Measurements from ENCODE around the gene FAR2.

Gene FAR2

GRCh38 chr12:29365091-29365490 is 216.0 kb downstream of the FAR2 start:
- TF ChIP-seq USF1 (IDR thresholded peaks at IDR 0.05) (no peak), CREB1 (IDR thresholded peaks at IDR 0.05; ENCODE audit: low read depth) (no peak), YY1 (IDR thresholded peaks at IDR 0.05; ENCODE audit: low read depth) (no peak), EP300 (IDR thresholded peaks at IDR 0.05; ENCODE audit: borderline replicate concordance) (no peak), NFIC (IDR thresholded peaks at IDR 0.05) (no peak)

GRCh38 chr12:29374012-29374411 is 224.9 kb downstream of the FAR2 start:
- TF ChIP-seq MAX (IDR thresholded peaks at IDR 0.05): no peak

- TF ChIP-seq TEAD4 (IDR thresholded peaks at IDR 0.05) (no peak), RAD21 (IDR thresholded peaks at IDR 0.05; ENCODE audit: low read depth) (no peak)
Observed at GRCh38 chr12:29374913-29375312, 225.8 kb downstream of the FAR2 start.

- TF ChIP-seq TAF1 (IDR thresholded peaks at IDR 0.05; ENCODE audit: low read depth) (no peak), TEAD4 (IDR thresholded peaks at IDR 0.05) (no peak), EGR1 (IDR thresholded peaks at IDR 0.05) (no peak), YY1 (IDR thresholded peaks at IDR 0.05; ENCODE audit: low read depth) (no peak), FOXM1 (IDR thresholded peaks at IDR 0.05; ENCODE audit: borderline replicate concordance, low read depth) (no peak), MAX (IDR thresholded peaks at IDR 0.05) (no peak), CREB1 (IDR thresholded peaks at IDR 0.05; ENCODE audit: low read depth) (no peak), TCF12 (IDR thresholded peaks at IDR 0.05; ENCODE audit: low read depth) (no peak), EP300 (IDR thresholded peaks at IDR 0.05; ENCODE audit: borderline replicate concordance) (no peak), REST (IDR thresholded peaks at IDR 0.05; ENCODE audit: low read depth) (no peak), ZBTB7A (IDR thresholded peaks at IDR 0.05; ENCODE audit: low read depth) (no peak), NFIC (IDR thresholded peaks at IDR 0.05) (no peak)
Observed at GRCh38 chr12:29376118-29376517, 227.0 kb downstream of the FAR2 start.

- TF ChIP-seq CEBPB (IDR thresholded peaks at IDR 0.05) (no peak), REST (IDR thresholded peaks at IDR 0.05; ENCODE audit: low read depth) (no peak), TEAD4 (IDR thresholded peaks at IDR 0.05) (0 out of 2 replicates have a peak, but pooled peaks have one; percentile 22), FOXM1 (IDR thresholded peaks at IDR 0.05; ENCODE audit: borderline replicate concordance, low read depth) (no peak; the same call in 1 of the 2 replicates), USF1 (IDR thresholded peaks at IDR 0.05) (no peak), EP300 (IDR thresholded peaks at IDR 0.05; ENCODE audit: borderline replicate concordance) (no peak), MAX (IDR thresholded peaks at IDR 0.05) (peak; percentile 92), RAD21 (IDR thresholded peaks at IDR 0.05; ENCODE audit: low read depth) (no peak; the same call in 1 of the 2 replicates), TAF1 (IDR thresholded peaks at IDR 0.05; ENCODE audit: low read depth) (peak; percentile 93), TCF12 (IDR thresholded peaks at IDR 0.05; ENCODE audit: low read depth) (0 out of 2 replicates have a peak, but pooled peaks have one; percentile 24), EGR1 (IDR thresholded peaks at IDR 0.05) (peak; percentile 40; the same call in 1 of the 2 replicates), CREB1 (IDR thresholded peaks at IDR 0.05; ENCODE audit: low read depth) (peak; percentile 90), YY1 (IDR thresholded peaks at IDR 0.05; ENCODE audit: low read depth) (peak; percentile 94), ZBTB7A (IDR thresholded peaks at IDR 0.05; ENCODE audit: low read depth) (peak; percentile 34; the same call in 1 of the 2 replicates), NFIC (IDR thresholded peaks at IDR 0.05) (0 out of 2 replicates have a peak, but pooled peaks have one; percentile 3)
Observed at GRCh38 chr12:29380536-29381523, 231.8 kb downstream of the FAR2 start, which contains the start of gene ERGIC2. ERGIC2 (minus strand) TSS chr12:29381172; CDS start chr12:29371633, 9,539 bp downstream.

GRCh38 chr12:29382251-29382650 is 233.2 kb downstream of the FAR2 start:
- TF ChIP-seq CEBPB (IDR thresholded peaks at IDR 0.05): no peak
- no peak for TF ChIP-seq ZBTB7A (IDR thresholded peaks at IDR 0.05; ENCODE audit: low read depth)
- no peak for TF ChIP-seq YY1 (IDR thresholded peaks at IDR 0.05; ENCODE audit: low read depth)
- no peak for TF ChIP-seq TAF1 (IDR thresholded peaks at IDR 0.05; ENCODE audit: low read depth)
- no peak for TF ChIP-seq TEAD4 (IDR thresholded peaks at IDR 0.05)
- no peak for TF ChIP-seq USF1 (IDR thresholded peaks at IDR 0.05)
- no peak for TF ChIP-seq REST (IDR thresholded peaks at IDR 0.05; ENCODE audit: low read depth)
- no peak for TF ChIP-seq RAD21 (IDR thresholded peaks at IDR 0.05; ENCODE audit: low read depth)
- TF ChIP-seq CREB1 (IDR thresholded peaks at IDR 0.05; ENCODE audit: low read depth): no peak
- TF ChIP-seq MAX (IDR thresholded peaks at IDR 0.05): no peak
- TF ChIP-seq NFIC (IDR thresholded peaks at IDR 0.05): no peak
- TF ChIP-seq EGR1 (IDR thresholded peaks at IDR 0.05): no peak
